ENCODE results near the gene UBAC2.

The UBAC2 gene

DNA sequence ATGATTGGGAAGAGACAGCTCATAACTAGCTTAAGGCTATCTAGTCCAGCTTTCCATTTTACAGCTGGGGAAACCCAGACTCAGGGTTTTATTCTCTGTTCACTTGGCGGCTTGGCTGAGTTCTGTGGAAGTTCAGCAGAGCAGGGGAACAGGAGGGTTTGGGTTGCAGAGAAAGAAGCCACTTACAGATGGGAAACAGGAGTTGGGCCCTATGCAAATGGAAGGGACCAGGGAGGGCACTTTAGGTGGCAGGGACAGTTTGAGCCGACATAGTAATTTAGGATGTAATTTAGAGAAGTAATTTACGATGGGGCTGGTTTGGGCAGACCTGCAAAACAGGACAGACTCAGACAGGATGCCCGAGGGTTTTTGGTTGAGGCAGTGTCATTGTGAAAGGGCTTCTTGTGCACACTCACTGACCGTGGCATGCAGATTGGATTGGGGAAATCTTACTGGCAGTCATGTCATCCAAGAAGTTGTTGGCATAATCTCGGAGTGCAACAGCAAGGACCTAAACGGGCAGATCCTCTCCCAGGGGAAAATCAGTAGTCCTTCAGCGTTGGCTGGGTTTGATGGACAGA is 153.8 kb downstream of the UBAC2 start:
- Mint-ChIP-seq H3K27me3 (ENCODE audit: low read depth) (no peaks in the 10 kb centered on the region), H3K27ac (peak overlapping the region; percentile 97), H3K9me3 (no peaks in the 10 kb centered on the region), H3K4me3 (peak overlapping the region; percentile 70), H3K36me3 (ENCODE audit: low read depth) (peaks cover 48% of the 10 kb centered on the region), H3K4me1 (ENCODE audit: low read depth) (peaks cover 83% of the 10 kb centered on the region)
- peak; percentile 52 for DNase-seq (ENCODE audit: low spot score)

DNA sequence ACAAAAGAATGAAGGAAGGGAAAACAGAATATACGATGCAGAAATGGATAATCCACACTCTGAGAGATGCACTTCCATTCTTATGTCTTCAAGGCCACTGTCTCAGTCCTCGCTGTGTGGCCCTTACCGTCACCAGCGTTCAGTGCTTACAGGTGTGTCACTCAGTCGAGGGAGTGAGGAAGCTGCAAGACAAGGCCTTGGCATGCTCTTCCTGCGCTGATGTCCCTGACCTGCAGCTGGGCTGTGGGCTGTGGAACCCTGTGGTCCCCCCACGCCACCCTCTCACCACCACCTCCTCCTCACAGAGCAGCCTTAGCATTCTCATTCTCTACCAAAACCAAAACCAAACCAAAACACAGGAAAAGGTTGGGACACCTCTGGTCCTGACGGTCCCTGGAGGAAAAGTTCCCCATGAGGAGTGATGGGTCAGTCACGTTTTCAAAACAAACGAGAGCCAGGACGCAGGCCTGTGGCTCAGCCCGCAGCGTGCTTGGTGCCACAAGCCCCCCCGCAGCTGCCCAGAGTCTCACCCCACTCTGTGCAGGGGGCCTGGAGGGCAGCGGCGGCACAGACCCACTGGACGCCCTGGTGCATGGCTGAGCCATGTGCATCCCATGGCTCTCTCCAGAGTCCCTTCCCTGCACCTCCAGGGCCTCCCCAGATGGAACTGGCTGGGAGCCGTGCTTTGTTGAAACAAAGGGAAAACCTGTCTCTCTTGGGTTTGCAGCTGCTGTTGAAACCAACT is 154.8 kb downstream of the UBAC2 start:
- H3K36me3 Mint-ChIP-seq (ENCODE audit: low read depth) = peaks cover 50% of the 10 kb centered on the region
- H3K27ac Mint-ChIP-seq = peak overlapping the region; percentile 97
- no peaks in the 10 kb centered on the region for H3K9me3 Mint-ChIP-seq
- H3K4me3 Mint-ChIP-seq = peak overlapping the region; percentile 71
- H3K27me3 Mint-ChIP-seq (ENCODE audit: low read depth) = no peaks in the 10 kb centered on the region
- DNase-seq (ENCODE audit: low spot score) = no peak
- peaks cover 91% of the 10 kb centered on the region for H3K4me1 Mint-ChIP-seq (ENCODE audit: low read depth)

- peaks cover 51% of the 10 kb centered on the region for H3K36me3 Mint-ChIP-seq (ENCODE audit: low read depth)
- peak overlapping the region; percentile 97 for H3K27ac Mint-ChIP-seq
- peak overlapping the region; percentile 71 for H3K4me3 Mint-ChIP-seq
- no peaks in the 10 kb centered on the region for H3K9me3 Mint-ChIP-seq
- H3K27me3 Mint-ChIP-seq (ENCODE audit: low read depth) = no peaks in the 10 kb centered on the region
- H3K4me1 Mint-ChIP-seq (ENCODE audit: low read depth) = peaks cover 91% of the 10 kb centered on the region
- no peak for DNase-seq (ENCODE audit: low spot score)
Observed at GRCh38 chr13:99356012-99356261, 155.3 kb downstream of the UBAC2 start.

GRCh38 chr13:99356262-99357091 is 155.8 kb downstream of the UBAC2 start:
- Mint-ChIP-seq H3K9me3 (no peaks in the 10 kb centered on the region), H3K27ac (peak overlapping the region; percentile 97), H3K4me1 (ENCODE audit: low read depth) (peaks cover 92% of the 10 kb centered on the region), H3K36me3 (ENCODE audit: low read depth) (peaks cover 52% of the 10 kb centered on the region), H3K27me3 (ENCODE audit: low read depth) (no peaks in the 10 kb centered on the region), H3K4me3 (peak overlapping the region; percentile 71)
- peak; percentile 77 for DNase-seq (ENCODE audit: low spot score)

GRCh38 chr13:99357131-99357596 is 156.5 kb downstream of the UBAC2 start:
- peaks cover 54% of the 10 kb centered on the region for H3K36me3 Mint-ChIP-seq (ENCODE audit: low read depth)
- H3K27ac Mint-ChIP-seq = peak overlapping the region; percentile 97
- peak; percentile 77 for DNase-seq (ENCODE audit: low spot score)
- peaks cover 90% of the 10 kb centered on the region for H3K4me1 Mint-ChIP-seq (ENCODE audit: low read depth)
- H3K27me3 Mint-ChIP-seq (ENCODE audit: low read depth) = no peaks in the 10 kb centered on the region
- peak overlapping the region; percentile 71 for H3K4me3 Mint-ChIP-seq
- H3K9me3 Mint-ChIP-seq = no peaks in the 10 kb centered on the region

- Mint-ChIP-seq H3K4me3 (peak overlapping the region; percentile 71), H3K27ac (peak overlapping the region; percentile 97)
Observed at GRCh38 chr13:99357941-99358340, 157.3 kb downstream of the UBAC2 start.

GRCh38 chr13:99359528-99359927 is 158.9 kb downstream of the UBAC2 start:
- Mint-ChIP-seq H3K36me3 (ENCODE audit: low read depth) (peaks cover 57% of the 10 kb centered on the region), H3K4me3 (no peak overlapping the region), H3K4me1 (ENCODE audit: low read depth) (peaks cover 83% of the 10 kb centered on the region), H3K9me3 (no peaks in the 10 kb centered on the region), H3K27ac (peak overlapping the region; percentile 59), H3K27me3 (ENCODE audit: low read depth) (no peaks in the 10 kb centered on the region)
- DNase-seq (ENCODE audit: low spot score) = no peak

More at GRCh38 chr13:99357941-99358340, 157.3 kb downstream of the UBAC2 start:
- DNase-seq (ENCODE audit: low spot score) = no peak
- no peaks in the 10 kb centered on the region for H3K27me3 Mint-ChIP-seq (ENCODE audit: low read depth)
- peaks cover 86% of the 10 kb centered on the region for H3K4me1 Mint-ChIP-seq (ENCODE audit: low read depth)
- H3K9me3 Mint-ChIP-seq = no peaks in the 10 kb centered on the region
- H3K36me3 Mint-ChIP-seq (ENCODE audit: low read depth) = peaks cover 54% of the 10 kb centered on the region

DNA sequence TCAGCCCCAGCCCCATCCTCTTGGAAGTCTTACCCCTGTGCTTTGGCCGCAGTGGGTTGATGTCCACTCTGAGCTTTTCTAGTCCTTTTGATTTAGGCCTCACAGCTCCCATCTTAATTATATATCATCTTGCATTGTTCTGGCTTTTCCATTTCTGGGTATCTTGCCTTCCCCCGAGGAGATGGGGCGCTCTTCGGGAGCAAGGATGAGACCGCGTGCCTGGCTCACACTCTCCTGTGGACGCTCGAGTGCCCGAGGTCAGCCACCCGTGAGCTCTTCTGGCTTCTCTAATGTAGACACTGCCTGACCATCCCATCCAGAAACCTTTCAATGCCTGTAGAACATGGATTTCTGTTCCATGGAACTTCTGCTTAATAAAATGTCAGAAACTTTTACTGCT is 160.0 kb downstream of the UBAC2 start:
- Mint-ChIP-seq H3K4me3 (peak overlapping the region; percentile 34), H3K9me3 (no peaks in the 10 kb centered on the region), H3K4me1 (ENCODE audit: low read depth) (peaks cover 78% of the 10 kb centered on the region), H3K27me3 (ENCODE audit: low read depth) (no peaks in the 10 kb centered on the region), H3K27ac (peak overlapping the region; percentile 93), H3K36me3 (ENCODE audit: low read depth) (peaks cover 55% of the 10 kb centered on the region)
- no peak for DNase-seq (ENCODE audit: low spot score)

- Mint-ChIP-seq H3K27ac (peak overlapping the region; percentile 93), H3K36me3 (ENCODE audit: low read depth) (peaks cover 55% of the 10 kb centered on the region), H3K4me3 (peak overlapping the region; percentile 68), H3K4me1 (ENCODE audit: low read depth) (peaks cover 78% of the 10 kb centered on the region), H3K27me3 (ENCODE audit: low read depth) (no peaks in the 10 kb centered on the region), H3K9me3 (no peaks in the 10 kb centered on the region)
- DNase-seq (ENCODE audit: low spot score) = no peak
Observed at GRCh38 chr13:99361197-99361596, 160.5 kb downstream of the UBAC2 start.

- H3K36me3 Mint-ChIP-seq (ENCODE audit: low read depth) = peaks cover 59% of the 10 kb centered on the region
- no peaks in the 10 kb centered on the region for H3K27me3 Mint-ChIP-seq (ENCODE audit: low read depth)
- no peak for DNase-seq (ENCODE audit: low spot score)
- no peak overlapping the region for H3K4me3 Mint-ChIP-seq
- peak overlapping the region; percentile 52 for H3K27ac Mint-ChIP-seq
- no peaks in the 10 kb centered on the region for H3K9me3 Mint-ChIP-seq
- peaks cover 77% of the 10 kb centered on the region for H3K4me1 Mint-ChIP-seq (ENCODE audit: low read depth)
Observed at GRCh38 chr13:99362362-99362761, 161.7 kb downstream of the UBAC2 start.

DNA sequence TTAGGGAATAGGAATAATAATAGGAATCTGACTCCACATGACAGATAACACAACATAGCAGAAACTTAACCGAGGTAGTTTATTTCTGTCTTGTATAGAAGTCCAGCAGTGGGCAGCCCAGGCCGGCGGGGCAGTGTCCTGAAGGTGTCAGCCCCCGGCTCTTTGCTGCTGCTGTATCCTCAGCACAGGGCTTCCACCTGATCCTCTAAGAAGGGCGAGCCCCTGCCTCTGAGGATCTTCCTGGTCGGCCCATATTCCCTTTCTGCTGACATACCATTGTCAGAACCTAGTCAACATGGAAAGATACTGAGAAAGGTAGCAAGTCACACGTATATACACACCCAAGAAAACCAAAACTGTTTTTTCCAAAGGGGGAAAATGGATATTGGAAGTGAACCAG is 162.7 kb downstream of the UBAC2 start:
- no peak for DNase-seq (ENCODE audit: low spot score)
- peaks cover 79% of the 10 kb centered on the region for H3K4me1 Mint-ChIP-seq (ENCODE audit: low read depth)
- H3K27ac Mint-ChIP-seq = no peak overlapping the region
- peaks cover 63% of the 10 kb centered on the region for H3K36me3 Mint-ChIP-seq (ENCODE audit: low read depth)
- no peaks in the 10 kb centered on the region for H3K9me3 Mint-ChIP-seq
- H3K4me3 Mint-ChIP-seq = no peak overlapping the region
- H3K27me3 Mint-ChIP-seq (ENCODE audit: low read depth) = no peaks in the 10 kb centered on the region

DNA sequence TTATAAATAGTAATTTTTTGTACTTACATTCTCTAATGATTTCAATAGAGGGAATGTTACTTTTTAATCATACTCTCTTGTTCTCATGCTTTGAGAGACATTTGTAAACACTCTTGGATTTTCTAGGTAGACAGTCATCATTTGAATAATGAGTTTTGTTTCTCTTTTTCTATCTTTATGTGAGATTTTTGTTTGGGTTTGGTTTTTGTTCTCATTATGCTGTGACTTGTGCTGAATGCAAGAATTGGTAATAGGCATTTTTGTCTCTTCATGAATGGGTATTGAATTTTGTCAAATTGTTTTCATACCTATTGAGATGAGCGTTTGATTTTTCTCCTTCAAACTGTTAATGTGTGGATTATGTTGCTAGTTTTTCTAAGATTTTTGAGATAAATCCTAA is 163.3 kb downstream of the UBAC2 start:
- no peak for DNase-seq (ENCODE audit: low spot score)
- Mint-ChIP-seq H3K4me3 (no peak overlapping the region), H3K27ac (no peak overlapping the region), H3K9me3 (no peaks in the 10 kb centered on the region), H3K4me1 (ENCODE audit: low read depth) (peaks cover 78% of the 10 kb centered on the region), H3K36me3 (ENCODE audit: low read depth) (peaks cover 58% of the 10 kb centered on the region), H3K27me3 (ENCODE audit: low read depth) (no peaks in the 10 kb centered on the region)

DNA sequence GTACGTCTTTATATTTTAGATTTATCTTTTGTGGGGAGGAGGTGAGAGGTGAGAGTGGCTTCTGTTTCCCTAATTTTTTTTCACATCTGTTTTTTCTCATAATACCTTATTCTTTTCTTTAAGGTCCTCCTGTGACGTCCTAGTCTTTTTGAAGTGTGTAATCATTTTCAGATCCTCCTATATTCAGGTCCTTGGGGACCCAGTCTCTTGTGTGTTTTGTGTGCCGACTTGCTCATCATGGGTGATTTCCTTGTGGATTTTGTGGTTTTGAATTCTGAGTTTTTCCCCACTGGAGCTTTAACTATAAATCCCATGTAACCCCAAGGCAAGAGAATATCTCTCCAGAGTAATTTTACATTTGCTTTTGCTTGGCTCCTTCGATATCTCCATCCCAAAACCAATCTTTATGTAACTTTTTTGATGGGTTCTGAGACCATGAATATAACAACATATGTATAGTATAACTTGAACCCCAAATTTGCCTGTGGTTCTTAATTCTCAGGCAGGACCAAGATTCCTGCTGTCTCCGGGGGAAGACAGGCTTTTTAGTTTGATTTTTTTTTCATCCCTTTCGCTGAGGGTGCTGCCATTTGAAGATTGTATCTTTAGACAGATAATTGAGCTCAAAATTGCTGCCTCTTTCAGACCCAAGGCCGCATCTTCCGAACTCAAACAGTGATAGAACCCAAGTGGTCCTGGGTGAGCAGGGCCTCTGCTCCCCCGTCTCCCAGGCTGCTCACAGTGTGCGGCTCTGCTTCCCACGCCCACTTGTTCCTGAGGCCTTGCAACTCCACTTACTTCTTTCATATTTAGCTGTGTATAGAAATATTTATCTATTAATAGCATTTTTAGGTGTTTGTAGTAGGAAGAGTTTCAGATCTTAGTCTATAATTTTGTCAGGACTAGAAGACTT is 165.7 kb downstream of the UBAC2 start:
- peak overlapping the region; percentile 28 for H3K4me3 Mint-ChIP-seq
- peaks cover 55% of the 10 kb centered on the region for H3K36me3 Mint-ChIP-seq (ENCODE audit: low read depth)
- DNase-seq (ENCODE audit: low spot score) = no peak
- H3K9me3 Mint-ChIP-seq = no peaks in the 10 kb centered on the region
- peak overlapping the region; percentile 53 for H3K27ac Mint-ChIP-seq
- no peaks in the 10 kb centered on the region for H3K27me3 Mint-ChIP-seq (ENCODE audit: low read depth)
- peaks cover 74% of the 10 kb centered on the region for H3K4me1 Mint-ChIP-seq (ENCODE audit: low read depth)
